Stimulated activated CD8-positive, alpha-beta memory T cell treated with anti-CD3 and anti-CD28 coated beads, Interleukin-12 subunit alpha, Interleukin-12 subunit beta, amount 100 ng/mL, for 24 hours (primary cell): ENCODE results near the gene FOCAD.
"Not testable (repeated sequence)": the region's sequence is repeated elsewhere in the genome, so short reads cannot be mapped to it uniquely, and the experiment has no call there.

ENCODE experiments used
- DNase-seq: peaks from one replicate; pipeline ENCODE4 v3.0.0-alpha.2; 2020; ENCODE audit errors: extremely low read depth

Gene FOCAD

GRCh38 chr9:20684035-20684874 lies at the start of gene FOCAD:
TSS of gene FOCAD (plus strand) at chr9:20684259. CDS start at chr9:20715354, 31,095 bp downstream.
- peak; percentile 92 for DNase-seq

GRCh38 chr9:20634895-20635294 lies 49.2 kb upstream of the FOCAD start:
- no peak for DNase-seq

GRCh38 chr9:20636888-20637440 lies 47.1 kb upstream of the FOCAD start:
- no peak for DNase-seq

GRCh38 chr9:20640331-20641187 lies 43.5 kb upstream of the FOCAD start:
- DNase-seq: no peak

GRCh38 chr9:20642045-20642444 lies 42.0 kb upstream of the FOCAD start:
- no peak for DNase-seq

- DNase-seq: no peak
These were observed 40.4 kb upstream of the FOCAD start for GRCh38 chr9:20643660-20644059.

GRCh38 chr9:20646656-20647055 lies 37.4 kb upstream of the FOCAD start:
- DNase-seq: no peak

GRCh38 chr9:20649381-20649780 lies 34.7 kb upstream of the FOCAD start:
- DNase-seq: no peak

- no peak for DNase-seq
These were observed 33.7 kb upstream of the FOCAD start for GRCh38 chr9:20650313-20650712.

GRCh38 chr9:20650750-20651299 lies 33.2 kb upstream of the FOCAD start:
- no peak for DNase-seq

- DNase-seq: no peak
These were observed 32.1 kb upstream of the FOCAD start for GRCh38 chr9:20651939-20652338.

GRCh38 chr9:20658246-20658667 lies 25.8 kb upstream of the FOCAD start:
- DNase-seq: not testable (repeated sequence)

GRCh38 chr9:20658677-20659473 lies 25.2 kb upstream of the FOCAD start:
- DNase-seq: no peak

GRCh38 chr9:20659474-20659967 lies 24.5 kb upstream of the FOCAD start:
- DNase-seq: no peak

- no peak for DNase-seq
These were observed 21.9 kb upstream of the FOCAD start for GRCh38 chr9:20662156-20662555.

- no peak for DNase-seq
These were observed 20.9 kb upstream of the FOCAD start for GRCh38 chr9:20663133-20663532.

GRCh38 chr9:20664501-20664900 lies 19.6 kb upstream of the FOCAD start:
- DNase-seq: no peak

GRCh38 chr9:20670395-20670794 lies 13.7 kb upstream of the FOCAD start:
- no peak for DNase-seq

GRCh38 chr9:20671635-20672034 lies 12.4 kb upstream of the FOCAD start:
- DNase-seq: no peak

GRCh38 chr9:20673537-20673936 lies 10.5 kb upstream of the FOCAD start:
- DNase-seq: not testable (repeated sequence)

GRCh38 chr9:20681467-20681866 lies 2.6 kb upstream of the FOCAD start:
- DNase-seq: no peak
